ENCODE measurements around the gene GNG13. TPM values are rescaled to one million over a fixed set of nuclear protein-coding genes. Genes with fewer than 3 reads are reported as not detected.

GNG13 gene
- total and polyA plus RNA-seq, 9 of the 15 experiments (the other 6 are each of a cell fraction or from before 2014, with no cell fraction given) = not detected

GRCh38 chr16:807347-808084 is 7.0 kb upstream of the GNG13 start (continued):
- peak; percentile 86 for TF ChIP-seq ATF2 (CRISPR knock-in tag; IDR thresholded peaks at IDR 0.05)
- TF ChIP-seq KHSRP (IDR thresholded peaks at IDR 0.05) = peak; percentile 66
- no peak for TF ChIP-seq ZNF384 (IDR thresholded peaks at IDR 0.05; ENCODE audit: low read depth, low read length)
- TF ChIP-seq ZNF134 (CRISPR knock-in tag; conservative IDR thresholded peaks at IDR 0.05) = no peak
- peak; percentile 79 for TF ChIP-seq ATF1 (CRISPR knock-in tag; IDR thresholded peaks at IDR 0.05)
- peak; percentile 99 for TF ChIP-seq ATF1 (tag; IDR thresholded peaks at IDR 0.05)
- TF ChIP-seq NR1H2 (CRISPR knock-in tag; IDR thresholded peaks at IDR 0.05) = peak; percentile 10; the same call in 1 of the 2 replicates
- TF ChIP-seq ZSCAN29 (IDR thresholded peaks at IDR 0.05) = no peak
- TF ChIP-seq TGIF2 (CRISPR knock-in tag; IDR thresholded peaks at IDR 0.05) = peak; percentile 87; the same call in 1 of the 2 replicates
- TF ChIP-seq ZNF609 (CRISPR knock-in tag; IDR thresholded peaks at IDR 0.05; ENCODE audit: borderline replicate concordance) = no peak
- TF ChIP-seq ZNF436 (CRISPR knock-in tag; IDR thresholded peaks at IDR 0.05) = no peak
- no peak for TF ChIP-seq ZNF263 (CRISPR knock-in tag; IDR thresholded peaks at IDR 0.05; ENCODE audit: borderline replicate concordance)
- no peak for TF ChIP-seq NFE2L1 (tag; IDR thresholded peaks at IDR 0.05; ENCODE audit: borderline replicate concordance, low read depth)
- TF ChIP-seq LCOR (CRISPR knock-in tag; IDR thresholded peaks at IDR 0.05) = peak; percentile 62
- TF ChIP-seq RFX1 (IDR thresholded peaks at IDR 0.05) = no peak
- no peak for TF ChIP-seq WHSC1 (IDR thresholded peaks at IDR 0.05; ENCODE audit: low read length)
- no peak for TF ChIP-seq PTTG1 (tag; IDR thresholded peaks at IDR 0.05; ENCODE audit: low read depth)
- no peak for TF ChIP-seq FOXO4 (CRISPR knock-in tag; IDR thresholded peaks at IDR 0.05)
- no peak for TF ChIP-seq TAF15 (IDR thresholded peaks at IDR 0.05; ENCODE audit: low read depth, low read length)
- TF ChIP-seq ARNT (IDR thresholded peaks at IDR 0.05) = no peak
- TF ChIP-seq NRF1 (conservative IDR thresholded peaks at IDR 0.05 in 1 of 2, IDR thresholded peaks at IDR 0.05 in 1 of 2) = peak; percentile 94 to 95
- TF ChIP-seq GABPB1 (CRISPR knock-in tag; IDR thresholded peaks at IDR 0.05) = peak; percentile 98

Data from K562 (cell line).